MM.1S (cell line): ENCODE results near the gene MRNIP.
A peak's percentile ranks its signal among the peaks of the same experiment; 100 is the strongest.

Experiments
- DNase-seq: peaks from one replicate; pipeline ENCODE4 v3.0.0-alpha.2; 2015
- H2AFZ ChIP-seq: fragments of 300-600 bp; sonication (generic); 2 replicates; pipeline ENCODE4 v1.6.0; 2016; ENCODE audit warnings: antibody characterized with exemption, low read length
- H3F3A ChIP-seq: fragments of 300-600 bp; sonication (generic); 2 replicates; pipeline ENCODE4 v1.6.1; 2016; ENCODE audit warnings: mild to moderate bottlenecking, antibody characterized with exemption, low read length, moderate library complexity, mixed read lengths; ENCODE audit not compliant: insufficient read depth
- H3K27ac ChIP-seq: fragments of 300-600 bp; sonication (generic); 2 replicates; pipeline ENCODE4 v1.5.1; 2016; ENCODE audit warnings: mild to moderate bottlenecking, low read length
- H3K27me3 ChIP-seq: fragments of 300-600 bp; sonication (generic); replicated peaks from 2 replicates; pipeline ENCODE4 v1.6.0; 2016; ENCODE audit warnings: low read length; ENCODE audit not compliant: insufficient read depth
- H3K36me3 ChIP-seq: fragments of 300-600 bp; sonication (generic); replicated peaks from 2 replicates; pipeline ENCODE4 v1.6.1; 2016; ENCODE audit warnings: mild to moderate bottlenecking, low read length, mixed read lengths; ENCODE audit not compliant: insufficient read depth
- H3K4me1 ChIP-seq: fragments of 300-600 bp; sonication (generic); 2 replicates; pipeline ENCODE4 v1.6.1; 2016; ENCODE audit warnings: low read length, mixed read lengths
- H3K4me2 ChIP-seq: fragments of 300-600 bp; sonication (generic); 2 replicates; pipeline ENCODE4 v1.6.0; 2016; ENCODE audit warnings: low read depth, low read length
- H3K4me3 ChIP-seq: fragments of 300-600 bp; sonication (generic); 2 replicates; pipeline ENCODE4 v1.5.1; 2016; ENCODE audit warnings: low read length, mixed read lengths
- H3K79me2 ChIP-seq: fragments of 300-600 bp; sonication (generic); 2 replicates; pipeline ENCODE4 v1.6.1; 2016; ENCODE audit warnings: mixed run types, low read length, mixed read lengths
- H3K9ac ChIP-seq: fragments of 300-600 bp; sonication (generic); 2 replicates; pipeline ENCODE4 v1.6.1; 2016; ENCODE audit warnings: low read length, mixed read lengths
- H3K9me2 ChIP-seq: fragments of 300-600 bp; sonication (generic); replicated peaks from 2 replicates; pipeline ENCODE4 v1.6.1; 2016; ENCODE audit warnings: mild to moderate bottlenecking, low read length, mixed read lengths; ENCODE audit not compliant: insufficient read depth
- H3K9me3 ChIP-seq: fragments of 300-600 bp; sonication (generic); replicated peaks from 2 replicates; pipeline ENCODE4 v1.6.1; 2016; ENCODE audit warnings: mild to moderate bottlenecking, low read length, mixed read lengths; ENCODE audit not compliant: insufficient read depth
- H4K20me1 ChIP-seq: fragments of 300-600 bp; sonication (generic); 2 replicates; pipeline ENCODE4 v1.6.1; 2016; ENCODE audit warnings: mild to moderate bottlenecking, low read length, moderate library complexity, mixed read lengths; ENCODE audit not compliant: insufficient read depth
- EZH2 ChIP-seq: fragments of 300-600 bp; sonication (generic); optimal IDR thresholded peaks from 2 replicates; pipeline ENCODE3; 2017; ENCODE audit warnings: low read depth, mild to moderate bottlenecking, antibody characterized with exemption, low read length, mixed read lengths
- EZH2phosphoT487 ChIP-seq: fragments of 300-600 bp; sonication (generic); IDR thresholded peaks from 2 replicates; pipeline ENCODE4 v1.6.1; 2018; ENCODE audit warnings: antibody characterized with exemption, low read length
- TF ChIP-seq, protein P1 (sequence below): fragments of 300-600 bp; sonication (generic); IDR thresholded peaks from 2 replicates; pipeline ENCODE4 v1.5.1; 2016; ENCODE audit warnings: antibody characterized with exemption, low read length, mixed read lengths

Gene MRNIP

DNA sequence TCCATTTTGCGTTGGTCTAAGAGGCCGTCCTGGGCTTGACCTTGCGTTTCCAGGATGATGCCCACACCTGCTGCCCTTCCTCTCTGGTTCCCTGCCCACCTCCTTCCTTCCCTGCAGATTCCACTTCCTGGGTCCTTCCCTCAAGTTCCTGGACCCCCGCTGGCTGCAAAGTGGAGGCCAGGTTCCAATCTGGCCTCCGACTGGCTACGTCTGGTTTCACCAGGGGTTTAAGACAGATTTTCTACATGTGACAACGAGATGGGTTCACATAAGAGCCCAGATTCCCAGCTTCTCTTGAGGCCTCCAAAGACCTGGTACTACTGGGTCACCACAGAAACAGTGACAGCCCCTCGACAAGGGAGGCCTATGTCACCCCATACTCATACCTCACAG lies 54.1 kb downstream of the MRNIP start:
- Histone ChIP-seq H2AFZ (no peak overlapping the region), H3K27me3 (no peaks in the 10 kb centered on the region), H3K36me3 (0 out of 2 replicates have a peak, but pooled peaks cover 3% of the 10 kb centered on the region), H3F3A (0 out of 2 replicates have a peak, but pooled peaks cover 4% of the 10 kb centered on the region), H3K4me1 (peaks cover 11% of the 10 kb centered on the region; the same call in 1 of the 2 replicates), H3K4me2 (peak overlapping the region; percentile 90), H4K20me1 (no peaks in the 10 kb centered on the region), H3K79me2 (peaks cover 63% of the 10 kb centered on the region), H3K9me2 (no peaks in the 10 kb centered on the region), H3K9me3 (no peaks in the 10 kb centered on the region), H3K4me3 (peak overlapping the region; percentile 91; the same call in 1 of the 2 replicates), H3K27ac (no peak overlapping the region), H3K9ac (peak overlapping the region; percentile 87; the same call in 1 of the 2 replicates)
- TF ChIP-seq EZH2 = no peak
- TF ChIP-seq, protein P1, sequence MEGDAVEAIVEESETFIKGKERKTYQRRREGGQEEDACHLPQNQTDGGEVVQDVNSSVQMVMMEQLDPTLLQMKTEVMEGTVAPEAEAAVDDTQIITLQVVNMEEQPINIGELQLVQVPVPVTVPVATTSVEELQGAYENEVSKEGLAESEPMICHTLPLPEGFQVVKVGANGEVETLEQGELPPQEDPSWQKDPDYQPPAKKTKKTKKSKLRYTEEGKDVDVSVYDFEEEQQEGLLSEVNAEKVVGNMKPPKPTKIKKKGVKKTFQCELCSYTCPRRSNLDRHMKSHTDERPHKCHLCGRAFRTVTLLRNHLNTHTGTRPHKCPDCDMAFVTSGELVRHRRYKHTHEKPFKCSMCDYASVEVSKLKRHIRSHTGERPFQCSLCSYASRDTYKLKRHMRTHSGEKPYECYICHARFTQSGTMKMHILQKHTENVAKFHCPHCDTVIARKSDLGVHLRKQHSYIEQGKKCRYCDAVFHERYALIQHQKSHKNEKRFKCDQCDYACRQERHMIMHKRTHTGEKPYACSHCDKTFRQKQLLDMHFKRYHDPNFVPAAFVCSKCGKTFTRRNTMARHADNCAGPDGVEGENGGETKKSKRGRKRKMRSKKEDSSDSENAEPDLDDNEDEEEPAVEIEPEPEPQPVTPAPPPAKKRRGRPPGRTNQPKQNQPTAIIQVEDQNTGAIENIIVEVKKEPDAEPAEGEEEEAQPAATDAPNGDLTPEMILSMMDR = no peak
- no peak for TF ChIP-seq EZH2phosphoT487
- no peak for DNase-seq

DNA sequence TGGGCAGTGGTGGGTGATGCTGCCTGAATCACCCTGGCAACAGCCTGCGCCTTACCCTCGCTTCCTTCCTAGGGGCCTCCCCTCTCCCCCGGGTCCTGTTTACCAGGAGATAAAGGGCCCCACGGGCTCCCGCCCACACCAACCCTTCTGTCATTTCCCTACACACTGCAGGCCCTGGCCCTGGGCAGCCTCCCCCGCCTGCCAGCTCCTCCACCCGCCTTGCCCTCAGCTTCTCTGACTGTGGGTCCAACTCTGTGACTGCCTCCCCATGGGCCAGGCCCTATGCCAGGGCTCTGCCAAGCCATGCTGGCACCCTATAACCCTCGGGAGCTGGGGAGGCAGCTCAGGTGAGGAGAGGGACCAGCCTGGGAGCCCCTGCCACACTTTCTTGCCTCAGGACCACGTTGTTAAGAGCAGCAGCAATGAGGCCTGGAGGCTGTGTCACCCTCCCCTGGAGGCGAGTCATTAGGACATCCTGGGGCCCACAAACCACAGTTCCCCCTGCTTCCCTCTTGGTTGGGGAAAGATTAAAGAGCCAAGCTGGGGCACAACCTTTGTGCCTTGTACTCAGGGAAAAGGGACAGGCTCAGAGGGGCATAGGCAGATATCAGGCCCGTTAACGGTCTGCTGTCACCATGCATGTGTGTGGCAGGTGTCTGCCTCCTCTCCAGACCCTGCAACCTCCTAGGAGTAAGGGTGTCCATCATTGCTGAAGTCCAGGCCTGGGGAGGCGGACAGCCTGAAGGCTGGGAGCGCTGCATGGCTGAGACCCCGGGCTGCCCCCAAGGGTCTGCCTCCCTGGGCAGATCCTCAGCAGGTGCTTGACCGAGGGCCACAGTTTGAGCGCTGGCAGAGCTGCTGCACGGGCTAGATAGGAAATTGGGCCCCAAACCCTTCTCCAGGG lies 54.7 kb downstream of the MRNIP start:
- Histone ChIP-seq H3K79me2 (peaks cover 63% of the 10 kb centered on the region), H3K9me2 (no peaks in the 10 kb centered on the region), H3K4me2 (no peak overlapping the region; the same call in 1 of the 2 replicates), H2AFZ (no peak overlapping the region), H4K20me1 (no peaks in the 10 kb centered on the region), H3K9me3 (no peaks in the 10 kb centered on the region), H3K9ac (no peak overlapping the region), H3K4me3 (no peak overlapping the region), H3K27ac (no peak overlapping the region), H3K36me3 (0 out of 2 replicates have a peak, but pooled peaks cover 3% of the 10 kb centered on the region), H3K4me1 (peaks cover 11% of the 10 kb centered on the region; the same call in 1 of the 2 replicates), H3K27me3 (no peaks in the 10 kb centered on the region), H3F3A (0 out of 2 replicates have a peak, but pooled peaks cover 4% of the 10 kb centered on the region)
- no peak for DNase-seq
- TF ChIP-seq EZH2 = no peak
- TF ChIP-seq, protein P1 = no peak
- TF ChIP-seq EZH2phosphoT487 = no peak

DNA sequence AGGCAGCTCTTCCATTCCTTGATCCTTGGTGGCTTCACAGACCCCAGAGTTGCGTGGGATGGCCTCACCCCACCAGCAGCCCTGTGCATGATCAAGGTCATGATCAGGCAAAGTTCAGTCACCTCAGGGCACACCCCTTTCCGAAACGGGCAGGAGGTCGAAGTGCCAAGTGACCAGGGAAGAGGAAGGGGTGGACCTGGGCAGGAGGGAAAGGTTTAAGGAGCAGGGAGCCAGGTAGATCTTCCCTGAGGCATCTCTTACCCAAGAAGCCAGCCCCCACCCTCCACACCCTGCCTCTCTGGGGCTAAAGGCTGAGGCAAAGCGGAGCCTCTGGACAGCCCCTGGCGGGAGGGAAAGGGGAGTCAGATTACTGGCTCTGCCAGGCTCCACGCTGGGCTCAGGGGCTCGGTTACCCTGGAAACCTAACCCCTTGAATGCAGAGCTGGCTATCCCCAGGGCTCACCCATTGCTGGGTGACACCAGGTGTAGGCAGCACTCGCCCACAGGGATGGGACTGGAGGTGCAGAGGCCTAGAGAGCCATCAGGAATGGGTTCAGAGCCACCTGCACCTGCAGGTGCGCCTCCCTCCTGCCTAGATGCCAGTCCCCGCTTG lies 55.6 kb downstream of the MRNIP start:
- H3K27me3 ChIP-seq = no peaks in the 10 kb centered on the region
- no peak overlapping the region for H3K27ac ChIP-seq
- H4K20me1 ChIP-seq = no peaks in the 10 kb centered on the region
- no peak for DNase-seq
- H3K4me3 ChIP-seq = no peak overlapping the region
- peaks cover 60% of the 10 kb centered on the region for H3K79me2 ChIP-seq
- no peak overlapping the region for H3K4me2 ChIP-seq
- TF ChIP-seq EZH2phosphoT487 (no peak), EZH2 (no peak)
- TF ChIP-seq, protein P1 = no peak
- H2AFZ ChIP-seq = no peak overlapping the region
- no peak overlapping the region for H3K9ac ChIP-seq
- peaks cover 11% of the 10 kb centered on the region; the same call in 1 of the 2 replicates for H3K4me1 ChIP-seq
- H3K9me2 ChIP-seq = no peaks in the 10 kb centered on the region
- H3F3A ChIP-seq = 0 out of 2 replicates have a peak, but pooled peaks cover 8% of the 10 kb centered on the region
- H3K36me3 ChIP-seq = peaks cover 6% of the 10 kb centered on the region; the same call in 1 of the 2 replicates
- H3K9me3 ChIP-seq = no peaks in the 10 kb centered on the region
